Measurements from ENCODE around the gene INTS11. TPM values are rescaled to one million over a fixed set of nuclear protein-coding genes. Genes with fewer than 3 reads are reported as not detected.

Gene INTS11
- total and polyA plus RNA-seq, 2 of the 13 experiments (the other 11 are each of a cell fraction or from before 2014, with no cell fraction given): 52.8 to 94.8 TPM

- TF ChIP-seq HINFP (CRISPR knock-in tag; IDR thresholded peaks at IDR 0.05; ENCODE audit: low read depth) (no peak), SALL2 (CRISPR knock-in tag; IDR thresholded peaks at IDR 0.05) (no peak), KLF15 (CRISPR knock-in tag; IDR thresholded peaks at IDR 0.05; ENCODE audit: borderline replicate concordance) (0 out of 2 replicates have a peak, but pooled peaks have one; percentile 34), ZNF746 (CRISPR knock-in tag; IDR thresholded peaks at IDR 0.05) (no peak), AKAP8 (CRISPR knock-in tag; IDR thresholded peaks at IDR 0.05) (no peak), CBFB (CRISPR knock-in tag; IDR thresholded peaks at IDR 0.05) (no peak), PCBP1 (IDR thresholded peaks at IDR 0.05; ENCODE audit: borderline replicate concordance, low read depth, low read length) (no peak), MED1 (CRISPR knock-in tag; IDR thresholded peaks at IDR 0.05) (no peak; the same call in 1 of the 2 replicates), ZBTB7B (CRISPR knock-in tag; IDR thresholded peaks at IDR 0.05) (no peak; the same call in 1 of the 2 replicates), RORA (CRISPR knock-in tag; IDR thresholded peaks at IDR 0.05) (no peak), ZNF678 (CRISPR knock-in tag; IDR thresholded peaks at IDR 0.05) (no peak), ZSCAN25 (CRISPR knock-in tag; IDR thresholded peaks at IDR 0.05) (0 out of 2 replicates have a peak, but pooled peaks have one; percentile 27), ZNF792 (CRISPR knock-in tag; IDR thresholded peaks at IDR 0.05) (no peak), ZNF644 (CRISPR knock-in tag; IDR thresholded peaks at IDR 0.05; ENCODE audit: low read depth) (no peak), ESRRA (CRISPR knock-in tag; IDR thresholded peaks at IDR 0.05; ENCODE audit: low read depth) (no peak), THRA (CRISPR knock-in tag; IDR thresholded peaks at IDR 0.05; ENCODE audit: borderline replicate concordance) (peak; percentile 51; the same call in 1 of the 2 replicates), U2AF1 (optimal IDR thresholded peaks at IDR 0.05; ENCODE audit: low read depth, low read length) (no peak)
- TF ChIP-seq, protein P1, sequence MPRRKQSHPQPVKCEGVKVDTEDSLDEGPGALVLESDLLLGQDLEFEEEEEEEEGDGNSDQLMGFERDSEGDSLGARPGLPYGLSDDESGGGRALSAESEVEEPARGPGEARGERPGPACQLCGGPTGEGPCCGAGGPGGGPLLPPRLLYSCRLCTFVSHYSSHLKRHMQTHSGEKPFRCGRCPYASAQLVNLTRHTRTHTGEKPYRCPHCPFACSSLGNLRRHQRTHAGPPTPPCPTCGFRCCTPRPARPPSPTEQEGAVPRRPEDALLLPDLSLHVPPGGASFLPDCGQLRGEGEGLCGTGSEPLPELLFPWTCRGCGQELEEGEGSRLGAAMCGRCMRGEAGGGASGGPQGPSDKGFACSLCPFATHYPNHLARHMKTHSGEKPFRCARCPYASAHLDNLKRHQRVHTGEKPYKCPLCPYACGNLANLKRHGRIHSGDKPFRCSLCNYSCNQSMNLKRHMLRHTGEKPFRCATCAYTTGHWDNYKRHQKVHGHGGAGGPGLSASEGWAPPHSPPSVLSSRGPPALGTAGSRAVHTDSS (CRISPR knock-in tag; conservative IDR thresholded peaks at IDR 0.05): no peak
- TF ChIP-seq, protein P2, sequence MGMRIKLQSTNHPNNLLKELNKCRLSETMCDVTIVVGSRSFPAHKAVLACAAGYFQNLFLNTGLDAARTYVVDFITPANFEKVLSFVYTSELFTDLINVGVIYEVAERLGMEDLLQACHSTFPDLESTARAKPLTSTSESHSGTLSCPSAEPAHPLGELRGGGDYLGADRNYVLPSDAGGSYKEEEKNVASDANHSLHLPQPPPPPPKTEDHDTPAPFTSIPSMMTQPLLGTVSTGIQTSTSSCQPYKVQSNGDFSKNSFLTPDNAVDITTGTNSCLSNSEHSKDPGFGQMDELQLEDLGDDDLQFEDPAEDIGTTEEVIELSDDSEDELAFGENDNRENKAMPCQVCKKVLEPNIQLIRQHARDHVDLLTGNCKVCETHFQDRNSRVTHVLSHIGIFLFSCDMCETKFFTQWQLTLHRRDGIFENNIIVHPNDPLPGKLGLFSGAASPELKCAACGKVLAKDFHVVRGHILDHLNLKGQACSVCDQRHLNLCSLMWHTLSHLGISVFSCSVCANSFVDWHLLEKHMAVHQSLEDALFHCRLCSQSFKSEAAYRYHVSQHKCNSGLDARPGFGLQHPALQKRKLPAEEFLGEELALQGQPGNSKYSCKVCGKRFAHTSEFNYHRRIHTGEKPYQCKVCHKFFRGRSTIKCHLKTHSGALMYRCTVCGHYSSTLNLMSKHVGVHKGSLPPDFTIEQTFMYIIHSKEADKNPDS (CRISPR knock-in tag; IDR thresholded peaks at IDR 0.05): no peak
Measured at GRCh38 chr1:1334835-1335234, 10.4 kb upstream of the INTS11 start (continued).
